Measurements from ENCODE around the gene PAPPA2. TPM values are rescaled to one million over a fixed set of nuclear protein-coding genes. Genes with fewer than 3 reads are reported as not detected.

PAPPA2 gene
- total RNA-seq, 4 donors from 2014 or later, result 0.55 to 3.3 (median 2.2) TPM; not detected in 1

- 55 to 67% methylated on average over 4 of the region's 4 CpGs for WGBS, 2 donors (ENCODE audit: low coverage in 1 of 2)
- H3K9me3 ChIP-seq, result no peaks in the 10 kb centered on the region
- no peak overlapping the region for H3K27ac ChIP-seq
- H3K36me3 ChIP-seq, result no peaks in the 10 kb centered on the region
- no peaks in the 10 kb centered on the region for H3K27me3 ChIP-seq
- intact Hi-C loops (cut with DNase I; ENCODE audit: low total_unique reads) (loop anchor here (5.0 kb wide), 1 partner anchor 160 kb away; no protein-coding TSS in a partner anchor), in situ Hi-C loops (cut with MboI; ENCODE audit: low pct_ligation_motif_present in 1 of 4, low pct_unique_long_range_greater_than_20kb in 1 of 4, low sequenced_read_pairs in 3 of 4) (loop anchor here in 1 of 4 donors (25.0 kb wide), 1 partner anchor 295 kb away; no protein-coding TSS in a partner anchor)
- TF ChIP-seq CTCF (IDR thresholded peaks at IDR 0.05), result no peak
- no peak for TF ChIP-seq EP300 (IDR thresholded peaks at IDR 0.05; ENCODE audit: low read depth)
- TF ChIP-seq POLR2AphosphoS5 (IDR thresholded peaks at IDR 0.05), result no peak
- TF ChIP-seq POLR2A (IDR thresholded peaks at IDR 0.05), result no peak
- H3K4me1 ChIP-seq, result no peaks in the 10 kb centered on the region
- no peak for DNase-seq
- no peak overlapping the region for H3K4me3 ChIP-seq
These were observed 394.7 kb downstream of the PAPPA2 start for GRCh38 chr1:176857632-176858031.

GRCh38 chr1:176858433-176858916, 395.5 kb downstream of the PAPPA2 start:
- Histone ChIP-seq H3K36me3 (no peaks in the 10 kb centered on the region), H3K4me1 (no peaks in the 10 kb centered on the region), H3K27me3 (no peaks in the 10 kb centered on the region), H3K4me3 (no peak overlapping the region), H3K9me3 (no peaks in the 10 kb centered on the region), H3K27ac (no peak overlapping the region)
- in situ Hi-C loops (cut with MboI; ENCODE audit: low pct_ligation_motif_present in 1 of 4, low pct_unique_long_range_greater_than_20kb in 1 of 4, low sequenced_read_pairs in 3 of 4), result loop anchor here in 1 of 4 donors (25.0 kb wide), 1 partner anchor 296 kb away; no protein-coding TSS in a partner anchor
- WGBS, 2 donors (ENCODE audit: low coverage in 1 of 2), result 42 to 56% methylated on average over 4 of the region's 4 CpGs
- TF ChIP-seq EP300 (IDR thresholded peaks at IDR 0.05; ENCODE audit: low read depth) (no peak), CTCF (IDR thresholded peaks at IDR 0.05) (no peak), POLR2A (IDR thresholded peaks at IDR 0.05) (no peak), POLR2AphosphoS5 (IDR thresholded peaks at IDR 0.05) (no peak)
- intact Hi-C loops (cut with DNase I; ENCODE audit: low total_unique reads), result loop anchor here (5.0 kb wide), 1 partner anchor 161 kb away; no protein-coding TSS in a partner anchor
- DNase-seq, result no peak

GRCh38 chr1:176863613-176864012, 400.6 kb downstream of the PAPPA2 start:
- intact Hi-C loops (cut with DNase I; ENCODE audit: low total_unique reads) (no loop called here), in situ Hi-C loops (cut with MboI; ENCODE audit: low pct_ligation_motif_present in 1 of 4, low pct_unique_long_range_greater_than_20kb in 1 of 4, low sequenced_read_pairs in 3 of 4) (loop anchor here in 1 of 4 donors (25.0 kb wide), 1 partner anchor 301 kb away; no protein-coding TSS in a partner anchor)
- no peaks in the 10 kb centered on the region for H3K4me1 ChIP-seq
- DNase-seq, result no peak
- H3K27me3 ChIP-seq, result no peaks in the 10 kb centered on the region
- no peaks in the 10 kb centered on the region for H3K36me3 ChIP-seq
- H3K9me3 ChIP-seq, result no peaks in the 10 kb centered on the region
- WGBS, 2 donors (ENCODE audit: low coverage in 1 of 2), result 69 to 73% methylated on average over 3 to 4 of the region's 4 CpGs
- TF ChIP-seq POLR2A (IDR thresholded peaks at IDR 0.05) (no peak), CTCF (IDR thresholded peaks at IDR 0.05) (no peak), EP300 (IDR thresholded peaks at IDR 0.05; ENCODE audit: low read depth) (no peak), POLR2AphosphoS5 (IDR thresholded peaks at IDR 0.05) (no peak)
- no peak overlapping the region for H3K27ac ChIP-seq
- H3K4me3 ChIP-seq, result no peak overlapping the region

- WGBS, 2 donors (ENCODE audit: low coverage in 1 of 2), result 89% methylated on average over 9 of the region's 9 CpGs; no CpG with 5 or more reads in 1 of the 2 donors
- intact Hi-C loops (cut with DNase I; ENCODE audit: low total_unique reads) (no loop called here), in situ Hi-C loops (cut with MboI; ENCODE audit: low pct_ligation_motif_present in 1 of 4, low pct_unique_long_range_greater_than_20kb in 1 of 4, low sequenced_read_pairs in 3 of 4) (loop anchor here in 1 of 4 donors (25.0 kb wide), 1 partner anchor 302 kb away; no protein-coding TSS in a partner anchor)
- H3K4me1 ChIP-seq, result no peaks in the 10 kb centered on the region
- no peaks in the 10 kb centered on the region for H3K9me3 ChIP-seq
- no peaks in the 10 kb centered on the region for H3K27me3 ChIP-seq
- no peak overlapping the region for H3K27ac ChIP-seq
- no peak overlapping the region for H3K4me3 ChIP-seq
- DNase-seq, result no peak
- TF ChIP-seq CTCF (IDR thresholded peaks at IDR 0.05), result no peak
- TF ChIP-seq EP300 (IDR thresholded peaks at IDR 0.05; ENCODE audit: low read depth), result no peak
- TF ChIP-seq POLR2A (IDR thresholded peaks at IDR 0.05), result no peak
- no peak for TF ChIP-seq POLR2AphosphoS5 (IDR thresholded peaks at IDR 0.05)
- no peaks in the 10 kb centered on the region for H3K36me3 ChIP-seq
These were observed 401.2 kb downstream of the PAPPA2 start for GRCh38 chr1:176864211-176864610.

All from transverse colon (tissue), 4 donors.